Upper lobe of left lung (tissue), 6 donors: ENCODE results near the gene EMID1. TPM values are rescaled to one million over a fixed set of nuclear protein-coding genes. Genes with fewer than 3 reads are reported as not detected.
A peak's percentile ranks its signal among the peaks of the same experiment; 100 is the strongest.
"Not testable (repeated sequence)": the region's sequence is repeated elsewhere in the genome, so short reads cannot be mapped to it uniquely, and the experiment has no call there.

Experiments
- ATAC-seq, 2 donors: fragments of 200-7000 bp; cut with Tn5 transposase; one replicate each; pipeline ENCODE4 v1.9.1; 2022; ENCODE audit warnings: mild to moderate bottlenecking in 2 of 2, moderate library complexity in 2 of 2; ENCODE audit not compliant: low FRiP score in 2 of 2
- DNase-seq, 2 donors: peaks; one replicate each; pipeline ENCODE4 v3.0.0-alpha.2; 2019 to 2020
- H3K27ac ChIP-seq, 4 donors: fragments of 200-600 bp; sonication (generic); one replicate each; pipeline ENCODE4 v1.5.1; 2016 to 2019
- H3K27me3 ChIP-seq, 4 donors: fragments of 200-600 bp; sonication (generic); one replicate each; pipeline ENCODE4 v1.5.1; 2017 to 2019
- H3K36me3 ChIP-seq, 4 donors: fragments of 200-600 bp; sonication (generic); one replicate each; pipeline ENCODE4 v1.5.1; 2016 to 2019
- H3K4me1 ChIP-seq, 4 donors: fragments of 200-600 bp; sonication (generic); one replicate each; pipeline ENCODE4 v1.5.1; 2018 to 2019
- H3K4me3 ChIP-seq, 4 donors: fragments of 200-600 bp; sonication (generic); one replicate each; pipeline ENCODE4 v1.5.1; 2017 to 2019; ENCODE audit warnings: mild to moderate bottlenecking in 2 of 4, moderate library complexity in 1 of 4
- H3K9me3 ChIP-seq, 4 donors: fragments of 200-600 bp; sonication (generic); one replicate each; pipeline ENCODE4 v1.5.1; 2018 to 2019
- EP300 ChIP-seq, 4 donors: sonication (generic); formaldehyde crosslinking; IDR thresholded peaks; one replicate each; pipeline ENCODE4 v1.5.1; 2017; ENCODE audit warnings: antibody characterized with exemption in 4 of 4, control low read depth in 2 of 4
- POLR2A ChIP-seq, 4 donors: fragments of 450-650 bp; IDR thresholded peaks; one replicate each; pipeline ENCODE4 v1.5.1; 2016 to 2017; ENCODE audit warnings: antibody characterized with exemption in 4 of 4, mild to moderate bottlenecking in 2 of 4
- POLR2AphosphoS5 ChIP-seq, 2 donors: sonication (generic); formaldehyde crosslinking; IDR thresholded peaks; one replicate each; pipeline ENCODE4 v1.5.1; 2017; ENCODE audit warnings: antibody characterized with exemption in 2 of 2
- WGBS, 2 donors: methylation state at CpG; one replicate each; pipeline ENCODE4 v1.1.5; 2017 to 2018; 5-methylcytosine and 5-hydroxymethylcytosine counted together
- total RNA-seq, 6 donors: library from RNA; depleted of rRNA in 4 of 6; stranded (reverse); fragments of >200 nt in 4 of 6; gene quantifications; one replicate each; pipeline versions ENCODE4 v1.1.0 to v1.2.1, GENCODE V29; 2016 to 2021
- TF ChIP-seq, protein P1 (sequence below), 6 experiments: fragments of 450-650 bp in 4 of 6; fragments of 200-600 bp in 2 of 6; sonication (generic) in 2 of 6; IDR thresholded peaks; one replicate each; pipeline ENCODE4 v1.5.1; 2016 to 2019; ENCODE audit warnings: antibody characterized with exemption in 6 of 6
- donor health status: DM: no; HTN: no; CAD: no; lungs with moderate emphysema.
- donor health status: DM: no; HTN: yes; CAD: no; lungs with severe emphysema.

Gene EMID1
- total RNA-seq, 6 donors from 2014 or later = 2.1 to 31.6 (median 8.4) TPM

DNA sequence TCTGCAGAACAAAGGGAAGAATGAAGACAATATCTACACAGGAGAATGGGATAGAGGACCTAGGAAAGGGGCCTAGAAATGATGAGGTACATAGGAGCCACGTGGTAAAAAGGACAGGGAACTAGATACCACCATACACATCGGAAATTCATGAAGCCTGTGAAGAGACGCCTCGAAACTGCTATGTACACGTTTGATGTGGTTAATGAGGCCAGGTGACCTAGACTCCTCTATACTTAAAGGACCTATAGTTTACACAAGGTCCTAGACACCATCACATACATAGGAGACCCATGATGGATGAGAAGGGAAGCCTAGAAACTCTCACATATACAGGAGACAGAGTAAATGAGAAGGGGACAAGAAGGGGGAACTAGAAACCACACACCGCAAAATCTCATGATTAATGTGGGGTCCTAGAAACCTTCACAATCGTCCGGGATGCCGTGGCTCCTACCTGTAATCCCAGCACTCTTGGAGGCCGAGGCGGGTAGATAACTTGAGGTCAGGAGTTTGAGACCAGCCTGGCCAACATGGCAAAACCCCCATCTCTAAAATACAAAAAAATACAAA, 38.3 kb downstream of the EMID1 start:
- WGBS, 2 donors = 80 to 85% methylated on average over 11 of the region's 11 CpGs

DNA sequence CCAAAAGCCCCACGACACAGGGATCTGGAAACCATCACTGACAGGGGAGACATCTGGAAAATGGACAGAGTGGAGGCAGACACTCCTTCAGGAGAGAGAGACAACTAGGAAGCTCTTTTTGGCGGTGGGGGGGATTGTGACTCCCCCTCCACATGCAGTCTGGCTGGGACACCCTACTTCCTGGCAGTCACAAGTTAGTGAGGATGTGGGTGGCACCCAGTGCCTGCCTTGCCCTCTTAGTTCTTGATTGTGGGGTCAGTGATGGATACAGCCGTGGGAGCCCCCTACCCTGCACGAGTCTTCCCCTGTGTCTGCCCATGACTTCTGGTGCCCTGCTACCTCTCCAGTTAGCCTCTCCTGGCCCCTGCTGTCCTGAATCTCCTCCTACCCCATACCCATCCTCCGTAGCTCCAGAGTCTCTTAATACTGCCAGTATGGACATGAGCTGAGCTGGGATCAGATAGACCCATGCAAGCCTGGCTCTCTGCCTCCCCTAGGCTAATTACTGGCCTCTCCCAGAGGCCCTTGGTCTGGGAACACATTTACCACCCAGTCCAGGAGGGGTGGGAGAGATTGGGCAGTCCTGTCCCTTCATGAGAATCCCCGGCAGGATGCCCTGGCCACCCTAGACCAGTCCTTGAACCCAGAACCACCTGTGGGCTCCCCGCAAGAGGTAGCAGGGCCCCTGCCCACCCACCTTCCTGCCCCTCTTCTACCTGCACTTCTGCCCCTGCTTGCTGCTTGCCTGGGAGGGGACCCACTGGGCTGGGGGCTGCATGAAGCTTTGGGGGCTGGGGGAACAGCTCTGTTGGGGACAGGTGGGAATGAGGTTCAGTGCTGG, 39.3 kb downstream of the EMID1 start:
- ATAC-seq = peak in 1 of 2 donors; percentile 20

More for the DNA sequence above, 38.3 kb downstream of the EMID1 start:
- no peaks in the 10 kb centered on the region for H3K27me3 ChIP-seq
- H3K36me3 ChIP-seq = peaks cover 0 to 3% (median 0%) of the 10 kb centered on the region in 4 donors
- DNase-seq (no peak), ATAC-seq (no peak)
- H3K9me3 ChIP-seq = peaks cover 0 to 5% (median 0%) of the 10 kb centered on the region in 4 donors
- no peak overlapping the region for H3K27ac ChIP-seq
- no peak for TF ChIP-seq POLR2AphosphoS5 (IDR thresholded peaks at IDR 0.05)
- TF ChIP-seq, protein P1, sequence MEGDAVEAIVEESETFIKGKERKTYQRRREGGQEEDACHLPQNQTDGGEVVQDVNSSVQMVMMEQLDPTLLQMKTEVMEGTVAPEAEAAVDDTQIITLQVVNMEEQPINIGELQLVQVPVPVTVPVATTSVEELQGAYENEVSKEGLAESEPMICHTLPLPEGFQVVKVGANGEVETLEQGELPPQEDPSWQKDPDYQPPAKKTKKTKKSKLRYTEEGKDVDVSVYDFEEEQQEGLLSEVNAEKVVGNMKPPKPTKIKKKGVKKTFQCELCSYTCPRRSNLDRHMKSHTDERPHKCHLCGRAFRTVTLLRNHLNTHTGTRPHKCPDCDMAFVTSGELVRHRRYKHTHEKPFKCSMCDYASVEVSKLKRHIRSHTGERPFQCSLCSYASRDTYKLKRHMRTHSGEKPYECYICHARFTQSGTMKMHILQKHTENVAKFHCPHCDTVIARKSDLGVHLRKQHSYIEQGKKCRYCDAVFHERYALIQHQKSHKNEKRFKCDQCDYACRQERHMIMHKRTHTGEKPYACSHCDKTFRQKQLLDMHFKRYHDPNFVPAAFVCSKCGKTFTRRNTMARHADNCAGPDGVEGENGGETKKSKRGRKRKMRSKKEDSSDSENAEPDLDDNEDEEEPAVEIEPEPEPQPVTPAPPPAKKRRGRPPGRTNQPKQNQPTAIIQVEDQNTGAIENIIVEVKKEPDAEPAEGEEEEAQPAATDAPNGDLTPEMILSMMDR (IDR thresholded peaks at IDR 0.05) = no peak
- TF ChIP-seq POLR2A (IDR thresholded peaks at IDR 0.05) = no peak
- no peak for TF ChIP-seq EP300 (IDR thresholded peaks at IDR 0.05)
- H3K4me1 ChIP-seq = peaks cover 0 to 4% (median 1%) of the 10 kb centered on the region in 4 donors
- H3K4me3 ChIP-seq = no peak overlapping the region

DNA sequence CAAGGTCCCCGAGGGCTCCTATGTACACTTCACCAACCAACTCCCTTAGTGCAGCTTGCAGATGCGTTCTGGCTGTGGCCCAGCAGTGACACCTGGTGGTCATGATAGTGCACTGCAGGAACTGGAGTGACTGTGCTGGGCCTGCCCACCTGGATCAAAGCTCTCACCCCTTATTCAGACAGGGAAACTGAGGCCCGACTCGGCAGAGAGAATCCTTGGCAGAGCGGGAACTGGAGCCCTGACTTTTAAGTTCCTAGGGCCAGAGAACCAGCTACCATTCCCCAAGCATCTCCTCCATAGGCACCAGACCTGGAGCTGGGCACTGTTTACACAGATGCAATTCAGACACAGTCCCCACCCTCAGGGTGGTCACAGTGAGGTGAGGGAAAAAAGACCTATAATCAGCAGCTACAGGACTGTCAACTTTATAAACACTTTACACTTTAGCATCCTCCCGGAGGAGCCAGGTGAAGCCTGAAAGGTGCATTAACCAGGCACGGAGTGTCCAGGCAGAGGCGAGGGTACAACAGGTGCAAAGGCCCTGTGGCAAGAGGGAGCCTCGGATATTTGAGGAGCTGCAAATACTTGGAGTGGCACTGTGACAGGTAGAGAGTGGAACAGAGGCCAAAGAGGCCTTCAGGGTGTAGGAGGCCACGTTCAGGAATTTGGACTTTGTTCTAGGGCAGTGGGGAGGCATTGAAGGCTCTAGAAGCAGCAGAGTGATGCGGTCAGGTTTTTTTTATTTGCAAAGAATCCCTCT, 40.1 kb downstream of the EMID1 start:
- no peak overlapping the region for H3K27ac ChIP-seq
- no peak for TF ChIP-seq POLR2AphosphoS5 (IDR thresholded peaks at IDR 0.05)
- no peak for TF ChIP-seq EP300 (IDR thresholded peaks at IDR 0.05)
- no peak for TF ChIP-seq POLR2A (IDR thresholded peaks at IDR 0.05)
- TF ChIP-seq, protein P1 (IDR thresholded peaks at IDR 0.05) = peak; percentile 92 to 98 (median 94)
- no peaks in the 10 kb centered on the region for H3K27me3 ChIP-seq
- DNase-seq (peak in 1 of 2 donors; percentile 76), ATAC-seq (peak; percentile 91 to 92)
- 47 to 68% methylated on average over 8 to 10 of the region's 11 CpGs for WGBS, 2 donors
- peaks cover 0 to 2% (median 0%) of the 10 kb centered on the region in 4 donors for H3K36me3 ChIP-seq
- H3K9me3 ChIP-seq = peaks cover 0 to 5% (median 0%) of the 10 kb centered on the region in 4 donors
- no peak overlapping the region for H3K4me3 ChIP-seq
- peaks cover 0 to 4% (median 1%) of the 10 kb centered on the region in 4 donors for H3K4me1 ChIP-seq

More for the DNA sequence above, 39.3 kb downstream of the EMID1 start:
- WGBS, 2 donors = 74 to 76% methylated on average over 4 to 7 of the region's 7 CpGs
- Histone ChIP-seq H3K9me3 (peaks cover 0 to 5% (median 0%) of the 10 kb centered on the region in 4 donors), H3K36me3 (peaks cover 0 to 3% (median 0%) of the 10 kb centered on the region in 4 donors), H3K27ac (peak overlapping the region in 1 of 4 donors; percentile 48), H3K27me3 (no peaks in the 10 kb centered on the region), H3K4me1 (peaks cover 0 to 4% (median 1%) of the 10 kb centered on the region in 4 donors), H3K4me3 (no peak overlapping the region)
- DNase-seq = no peak
- TF ChIP-seq POLR2AphosphoS5 (IDR thresholded peaks at IDR 0.05) (no peak), EP300 (IDR thresholded peaks at IDR 0.05) (no peak)
- TF ChIP-seq, protein P1 (IDR thresholded peaks at IDR 0.05) = no peak

DNA sequence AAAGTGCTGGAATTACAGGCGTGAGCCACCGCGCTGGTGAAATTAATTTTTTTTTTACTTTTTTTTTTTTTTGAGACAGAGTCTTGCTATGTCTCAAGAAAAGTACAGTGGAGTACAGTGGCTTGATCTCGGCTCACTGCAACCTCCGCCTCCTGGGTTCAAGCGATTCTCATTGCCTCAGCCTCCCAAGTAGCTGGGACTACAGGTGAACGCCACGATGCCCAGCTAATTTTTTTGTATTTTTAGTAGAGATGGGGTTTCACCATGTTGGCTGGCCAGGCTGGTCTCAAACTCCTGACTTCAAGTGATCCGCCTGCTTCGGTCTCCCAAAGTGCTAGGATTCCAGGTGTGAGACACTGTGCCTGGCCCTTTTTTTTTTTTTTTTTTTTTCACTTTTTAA, 42.2 kb downstream of the EMID1 start:
- not testable (repeated sequence) for DNase-seq, ATAC-seq
- whole genome bisulfite sequencing, 2 donors = 94 to 96% methylated on average over 10 of the region's 10 CpGs

DNA sequence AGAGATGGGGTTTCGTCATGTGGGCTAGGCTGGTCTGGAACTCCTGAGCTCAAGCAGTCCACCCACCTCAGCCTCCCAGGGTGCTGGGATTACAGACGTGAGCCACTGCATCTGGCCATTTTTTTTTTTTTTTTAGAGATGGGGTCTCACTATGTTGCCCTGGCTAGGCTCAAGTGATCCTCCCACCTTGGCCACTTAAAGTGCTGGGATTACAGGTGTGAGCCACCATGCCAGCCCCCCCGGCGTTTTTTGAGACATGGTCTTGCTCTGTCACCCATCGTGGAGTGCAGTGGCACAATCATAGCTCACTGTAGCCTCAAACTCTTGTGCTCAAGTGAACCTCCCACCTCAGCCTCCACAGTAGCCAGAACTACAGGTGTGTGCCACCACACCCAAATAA, 45.6 kb downstream of the EMID1 start:
- no peaks in the 10 kb centered on the region for H3K9me3 ChIP-seq
- DNase-seq (no peak), ATAC-seq (no peak)
- H3K4me3 ChIP-seq = no peak overlapping the region
- no peak for TF ChIP-seq POLR2AphosphoS5 (IDR thresholded peaks at IDR 0.05)
- no peak for TF ChIP-seq EP300 (IDR thresholded peaks at IDR 0.05)
- no peak for TF ChIP-seq POLR2A (IDR thresholded peaks at IDR 0.05)
- TF ChIP-seq, protein P1 (IDR thresholded peaks at IDR 0.05) = no peak
- H3K36me3 ChIP-seq = peaks cover 0 to 4% (median 0%) of the 10 kb centered on the region in 4 donors
- H3K27me3 ChIP-seq = no peaks in the 10 kb centered on the region
- no peak overlapping the region for H3K27ac ChIP-seq
- 88 to 92% methylated on average over 5 of the region's 5 CpGs for WGBS, 2 donors
- H3K4me1 ChIP-seq = no peaks in the 10 kb centered on the region

More for the DNA sequence above, 42.2 kb downstream of the EMID1 start:
- not testable (repeated sequence) for H3K9me3 ChIP-seq, H3K36me3 ChIP-seq, H3K27ac ChIP-seq, H3K4me1 ChIP-seq, H3K4me3 ChIP-seq, H3K27me3 ChIP-seq
